AG04449 (cell line): Measurements from ENCODE around the gene NPIPB2.
"Not testable (repeated sequence)": the region's sequence is repeated elsewhere in the genome, so short reads cannot be mapped to it uniquely, and the experiment has no call there.

ENCODE experiments used
- CTCF ChIA-PET: fragments of 350-600 bp; formaldehyde crosslinking; extraction: SDS; loops from one replicate; lab custom pipeline; 2021; ENCODE audit warnings: antibody characterized with exemption; lab: Yijun Ruan, JAX
- POLR2A ChIA-PET: fragments of 400-600, 350-600 bp; formaldehyde crosslinking; extraction: SDS; loops from one replicate; lab custom pipeline; 2020; ENCODE audit warnings: antibody characterized with exemption, inconsistent platforms; lab: Yijun Ruan, JAX
- DNase-seq: peaks from one replicate; pipeline ENCODE4 v3.0.0-alpha.2; 2010; ENCODE audit warnings: low read depth, low spot score
- H3K4me3 ChIP-seq: 2 replicates; pipeline ENCODE4 v1.5.1; 2011; ENCODE audit warnings: low read depth, mild to moderate bottlenecking, control low read depth, low read length
- CTCF ChIP-seq: IDR thresholded peaks from one replicate; pipeline ENCODE4 v1.5.1; 2011; ENCODE audit warnings: mild to moderate bottlenecking, moderate library complexity, low read length, control low read depth, inconsistent platforms; ENCODE audit not compliant: insufficient read depth; ENCODE audit errors: missing control alignments

Gene NPIPB2

GRCh38 chr16:11972128-11972527 lies 30.3 kb upstream of the NPIPB2 start:
- no peak for TF ChIP-seq CTCF
- no peak overlapping the region for H3K4me3 ChIP-seq
- no peak for DNase-seq
- ChIA-PET POLR2A (no interaction called here), CTCF (interaction anchor here (0.6 to 2.7 kb wide), 6 partner anchors 8 to 123 kb away, joined by 3 to 21 read pairs (median 4); no protein-coding TSS in a partner anchor)

GRCh38 chr16:11970292-11970691 lies 28.4 kb upstream of the NPIPB2 start:
- DNase-seq, POLR2A ChIA-PET, H3K4me3 ChIP-seq: not testable (repeated sequence)
- CTCF ChIA-PET: interaction anchor here (0.7 to 1.1 kb wide), 3 partner anchors 98 to 125 kb away, joined by 3 read pairs; no protein-coding TSS in a partner anchor

- H3K4me3 ChIP-seq: no peak overlapping the region
- POLR2A ChIA-PET: no interaction called here
- no peak for TF ChIP-seq CTCF
- no peak for DNase-seq
- CTCF ChIA-PET: interaction anchor here (1.2 kb wide), 1 partner anchor 99 kb away, joined by 4 read pairs; no protein-coding TSS in a partner anchor
Measured at GRCh38 chr16:11968577-11968976, 26.7 kb upstream of the NPIPB2 start.

GRCh38 chr16:11967195-11967911 lies 25.5 kb upstream of the NPIPB2 start:
- H3K4me3 ChIP-seq: no peak overlapping the region
- TF ChIP-seq CTCF: no peak
- ChIA-PET POLR2A (no interaction called here), CTCF (no interaction called here)
- DNase-seq: no peak

- POLR2A ChIA-PET: no interaction called here
- CTCF ChIA-PET: no interaction called here
- no peak for DNase-seq
- no peak for TF ChIP-seq CTCF
- H3K4me3 ChIP-seq: no peak overlapping the region
Measured at GRCh38 chr16:11966173-11966572, 24.3 kb upstream of the NPIPB2 start.

GRCh38 chr16:11964761-11965551 lies 23.1 kb upstream of the NPIPB2 start, which contains the start of gene TNFRSF17:
Gene TNFRSF17 (plus strand): TSS chr16:11965210. CDS start chr16:11965325, 115 bp downstream.
- no peak for TF ChIP-seq CTCF
- H3K4me3 ChIP-seq: no peak within 1 kb of the TSS
- ChIA-PET CTCF (interaction anchor here (1.2 to 1.3 kb wide), 2 partner anchors 12 to 103 kb away, joined by 3 to 5 read pairs; partner anchors contain the start of gene SNX29), POLR2A (no interaction called here)
- DNase-seq: no peak
